K562 (cell line): ENCODE results near the gene MARCHF3. TPM values are rescaled to one million over a fixed set of nuclear protein-coding genes. Genes with fewer than 3 reads are reported as not detected.

ENCODE experiments used
- DLX4 ChIP-seq: fragments of 250-450 bp; sonication (Bioruptor Pico); IDR thresholded peaks from 2 replicates; pipeline ENCODE4 v1.6.1; 2021; ENCODE audit warnings: mild to moderate bottlenecking
- KDM2B ChIP-seq: fragments of 250-450 bp; sonication (Bioruptor Pico); IDR thresholded peaks from 2 replicates; pipeline ENCODE4 v1.8.0; 2021; ENCODE audit warnings: mild to moderate bottlenecking, moderate library complexity
- MAFF ChIP-seq: IDR thresholded peaks from 2 replicates; pipeline ENCODE4 v1.6.1; 2012; ENCODE audit warnings: low read length, improper control_type of control experiment
- POLR2AphosphoS5 ChIP-seq: IDR thresholded peaks from 2 replicates; pipeline ENCODE4 v1.6.1; 2011; ENCODE audit warnings: mild to moderate bottlenecking, low read depth, low read length, moderate library complexity; ENCODE audit not compliant: control insufficient read depth, insufficient read depth
- ZFP91 ChIP-seq: sonication (generic); formaldehyde crosslinking; IDR thresholded peaks from 2 replicates; pipeline ENCODE4 v1.8.0; 2022; ENCODE audit warnings: mild to moderate bottlenecking, missing genetic modification reagents
- ZNF318 ChIP-seq, 2 experiments: fragments of 450-650 bp; IDR thresholded peaks; 2 replicates each; pipeline ENCODE4 v1.6.1; 2016; ENCODE audit warnings: mild to moderate bottlenecking in 2 of 2, borderline replicate concordance in 1 of 2, low read depth in 1 of 2, moderate library complexity in 1 of 2
- ZNF668 ChIP-seq: fragments of 250-450 bp; sonication (Bioruptor Pico); IDR thresholded peaks from 2 replicates; pipeline ENCODE4 v1.8.0; 2022; ENCODE audit warnings: mild to moderate bottlenecking, inconsistent platforms
- polyA plus RNA-seq, 8 experiments: library from polyadenylated mRNA; depleted of rRNA in 4 of 8; stranded (reverse) in 5 of 8; unstranded in 3 of 8; fragments of >200 nt; fragmentation: Nextera tagmentation in 2 of 8; fragmentation: Illumina TruSeq in 1 of 8; extraction: Ambion mirVana in 2 of 8; extraction: Trizol in 1 of 8; gene quantifications; 2 replicates each; pipeline versions ENCODE4 v1.2.1 to v1.2.3, GENCODE V29; 2011 to 2014; ENCODE audit warnings: inconsistent platforms in 1 of 8, missing spikeins in 1 of 8
- total RNA-seq, 7 experiments: library from RNA; depleted of rRNA in 6 of 7; stranded (reverse); fragments of >200 nt in 6 of 7; fragmentation: Illumina TruSeq in 2 of 7; extraction: Trizol in 2 of 7; gene quantifications; 2 replicates each; pipeline versions ENCODE4 v1.2.1 to v1.2.3, GENCODE V29; 2011 to 2021; ENCODE audit warnings: low replicate concordance in 1 of 7

The MARCHF3 gene
- total and polyA plus RNA-seq, 9 of the 15 experiments (the other 6 are each of a cell fraction or from before 2014, with no cell fraction given), result 5.6 to 37.4 (median 16.5) TPM

GRCh38 chr5:126847456-126847820, 182.9 kb downstream of the MARCHF3 start (continued):
- TF ChIP-seq ZNF318 (IDR thresholded peaks at IDR 0.05; ENCODE audit: borderline replicate concordance in 1 of 2, low read depth in 1 of 2) (no peak), ZNF668 (no peak), KDM2B (no peak), ZFP91 (peak; percentile 1; the same call in 1 of the 2 replicates), POLR2AphosphoS5 (peak; percentile 93), DLX4 (no peak), MAFF (no peak)
